ENCODE data around the gene SPX. TPM values are rescaled to one million over a fixed set of nuclear protein-coding genes. Genes with fewer than 3 reads are reported as not detected.

SPX gene
- total and polyA plus RNA-seq, 2 of the 4 experiments (the other 2 are of a cell fraction) = under 0.01 to 0.12 TPM

- intact Hi-C loops (cut with micrococcal nuclease) (no loop called here), dilution Hi-C loops (cut with HindIII; ENCODE audit: low sequenced_read_pairs, unreplicated experiment) (no loop called here), in situ Hi-C loops (cut with MboI; ENCODE audit: low sequenced_read_pairs) (no loop called here)
- no peaks in the 10 kb centered on the region for H3K9me1 ChIP-seq (ENCODE audit: insufficient read depth, low read length)
- CTCF ChIA-PET = no interaction called here
- H3K14ac ChIP-seq (replicated peaks; ENCODE audit: low read depth, low read length) = no peak overlapping the region
- no peaks in the 10 kb centered on the region for H3K27me3 ChIP-seq (ENCODE audit: control insufficient read depth, insufficient read depth, low read length)
- no peak overlapping the region for H2BK20ac ChIP-seq (ENCODE audit: low read depth, low read length)
- no peak for DNase-seq
- WGBS, 2 experiments (ENCODE audit: extremely low coverage in 2 of 2, insufficient read length in 1 of 2) = no CpG with 5 or more reads among the region's 4 CpGs
- H2BK15ac ChIP-seq (ENCODE audit: low read depth, low read length) = no peak overlapping the region
- H4K20me1 ChIP-seq (ENCODE audit: insufficient read depth, low read length) = no peaks in the 10 kb centered on the region
- H4K91ac ChIP-seq (ENCODE audit: insufficient read depth, low read depth, low read length) = no peak overlapping the region
- H3K23ac ChIP-seq (ENCODE audit: low read depth, low read length) = no peak overlapping the region
- no peaks in the 10 kb centered on the region for H3K9me3 ChIP-seq (ENCODE audit: control insufficient read depth, insufficient read depth, low read length)
- H2BK120ac ChIP-seq (ENCODE audit: low read depth, low read length) = no peak overlapping the region
- H2BK5ac ChIP-seq (ENCODE audit: low read depth, low read length, poor library complexity, severe bottlenecking) = no peak overlapping the region
- H3K9ac ChIP-seq (ENCODE audit: low read depth, low read length) = no peak overlapping the region
- no peak for TF ChIP-seq MAFK (IDR thresholded peaks at IDR 0.05; ENCODE audit: low read depth, low read length)
- no peaks in the 10 kb centered on the region for H3K4me1 ChIP-seq (ENCODE audit: control insufficient read depth, insufficient read depth, low read length)
- H3K4me3 ChIP-seq (ENCODE audit: insufficient read depth, low read depth, low read length) = no peak overlapping the region
- H3K4me2 ChIP-seq (ENCODE audit: low read depth, low read length) = no peak overlapping the region
- no peak overlapping the region for H3K27ac ChIP-seq (ENCODE audit: insufficient read depth, low read length)
- no peaks in the 10 kb centered on the region for H3K36me3 ChIP-seq (ENCODE audit: control insufficient read depth, insufficient read depth, low read length)
- H3K79me1 ChIP-seq (ENCODE audit: low read depth in 1 of 2, low read length in 2 of 2) = no peaks in the 10 kb centered on the region
- H2AK5ac ChIP-seq (ENCODE audit: low read depth, low read length) = no peak overlapping the region
- H4K8ac ChIP-seq (ENCODE audit: low read depth in 2 of 2, low read length in 2 of 2) = no peak overlapping the region
- H3K4ac ChIP-seq (ENCODE audit: low read depth, low read length) = no peak overlapping the region
- no peak overlapping the region for H3K18ac ChIP-seq (ENCODE audit: low read depth, low read length)
- no TSS peak for BruUV-seq (replicated peaks)
- H2AFZ ChIP-seq (replicated peaks; ENCODE audit: low read length, poor library complexity) = no peak overlapping the region
- POLR2A ChIA-PET (ENCODE audit: unreplicated experiment) = no interaction called here
- no peak overlapping the region for H4K5ac ChIP-seq (ENCODE audit: low read depth, low read length)
- no peak overlapping the region for H2AK9ac ChIP-seq (replicated peaks; ENCODE audit: low read depth, low read length, poor library complexity)
- no peak for ATAC-seq (ENCODE audit: low read depth)
- no peak overlapping the region for H3K56ac ChIP-seq (ENCODE audit: extremely low read depth, insufficient read depth, low read length)
Observed at GRCh38 chr12:21573733-21574358, 47.8 kb downstream of the SPX start.
